Stimulated activated CD4-positive, alpha-beta T cell treated with anti-CD3 and anti-CD28 coated beads, Interleukin-2, amount 100 ng/mL, for 4 hours (primary cell): Measurements from ENCODE around the gene NLGN3.
A peak's percentile ranks its signal among the peaks of the same experiment; 100 is the strongest.

ENCODE experiments used
- DNase-seq: peaks from one replicate; pipeline ENCODE4 v3.0.0-alpha.2; 2020; ENCODE audit warnings: low read depth

NLGN3 gene

GRCh38 chrX:71118032-71118984 is 26.3 kb upstream of the NLGN3 start, which contains the start of gene MED12:
TSS of gene MED12 (plus strand) at chrX:71118596. CDS start at chrX:71118755, 159 bp downstream.
- peak; percentile 63 for DNase-seq

- DNase-seq, result no peak
Measured at GRCh38 chrX:71118985-71119535, 25.6 kb upstream of the NLGN3 start.

DNA sequence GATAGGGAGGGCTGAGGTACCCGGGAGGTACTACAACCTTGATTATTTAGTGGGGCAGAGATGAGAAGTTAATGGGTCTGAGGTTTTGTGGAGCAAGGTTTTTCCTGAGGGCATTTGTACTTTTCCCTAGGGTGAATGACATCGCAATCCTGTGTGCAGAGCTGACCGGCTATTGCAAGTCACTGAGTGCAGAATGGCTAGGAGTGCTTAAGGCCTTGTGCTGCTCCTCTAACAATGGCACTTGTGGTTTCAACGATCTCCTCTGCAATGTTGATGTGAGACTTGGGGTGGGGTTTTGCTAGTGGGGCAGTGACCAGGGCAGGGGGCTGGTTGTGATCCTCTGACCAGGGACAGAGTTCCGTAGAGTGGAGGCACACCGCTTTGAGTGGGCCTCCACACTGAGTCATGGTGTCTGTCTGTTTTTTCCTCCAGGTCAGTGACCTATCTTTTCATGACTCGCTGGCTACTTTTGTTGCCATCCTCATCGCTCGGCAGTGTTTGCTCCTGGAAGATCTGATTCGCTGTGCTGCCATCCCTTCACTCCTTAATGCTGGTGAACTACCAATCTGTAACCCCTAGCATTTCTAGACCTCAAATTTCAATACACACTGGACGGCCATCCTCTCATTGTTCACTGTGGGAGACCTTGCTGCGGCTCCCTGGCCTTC is 16.3 kb upstream of the NLGN3 start:
- DNase-seq, result no peak

DNA sequence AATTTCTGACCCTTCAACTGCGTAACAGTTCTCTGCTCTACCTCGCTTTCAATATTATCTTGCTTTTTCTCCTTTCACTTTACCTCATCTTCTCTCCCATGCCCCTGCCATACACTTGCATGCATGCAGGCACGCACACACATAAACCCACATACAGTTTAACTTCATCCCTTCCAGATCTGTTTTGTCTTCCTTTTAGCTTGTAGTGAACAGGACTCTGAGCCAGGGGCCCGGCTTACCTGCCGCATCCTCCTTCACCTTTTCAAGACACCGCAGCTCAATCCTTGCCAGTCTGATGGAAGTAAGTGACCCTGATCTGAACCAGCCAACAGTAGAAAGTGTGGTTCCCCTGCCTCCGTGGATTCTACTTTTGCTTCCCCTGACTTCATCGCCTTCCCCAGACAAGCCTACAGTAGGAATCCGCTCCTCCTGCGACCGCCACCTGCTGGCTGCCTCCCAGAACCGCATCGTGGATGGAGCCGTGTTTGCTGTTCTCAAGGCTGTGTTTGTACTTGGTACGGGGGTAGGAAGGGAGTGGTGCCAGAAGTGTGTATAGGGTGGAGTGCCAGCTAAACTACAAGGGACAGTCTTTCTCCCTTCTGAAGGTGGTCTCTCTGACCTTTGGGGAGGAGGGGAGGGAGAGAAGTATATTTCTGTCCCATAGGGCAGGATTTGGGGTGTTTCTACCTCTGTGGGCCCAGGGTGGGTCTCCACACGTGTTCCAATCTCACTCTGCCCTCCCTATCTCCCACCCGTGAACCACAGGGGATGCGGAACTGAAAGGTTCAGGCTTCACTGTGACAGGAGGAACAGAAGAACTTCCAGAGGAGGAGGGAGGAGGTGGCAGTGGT is 15.5 kb upstream of the NLGN3 start:
- peak; percentile 64 for DNase-seq

- no peak for DNase-seq
Measured at GRCh38 chrX:71131510-71131909, 13.1 kb upstream of the NLGN3 start.

GRCh38 chrX:71140440-71140839 is 4.2 kb upstream of the NLGN3 start:
- no peak for DNase-seq

- no peak for DNase-seq
Measured at GRCh38 chrX:71143508-71143907, 1.1 kb upstream of the NLGN3 start.

- DNase-seq, result no peak
Measured at GRCh38 chrX:71147496-71148277, 3.0 kb downstream of the NLGN3 start.

DNA sequence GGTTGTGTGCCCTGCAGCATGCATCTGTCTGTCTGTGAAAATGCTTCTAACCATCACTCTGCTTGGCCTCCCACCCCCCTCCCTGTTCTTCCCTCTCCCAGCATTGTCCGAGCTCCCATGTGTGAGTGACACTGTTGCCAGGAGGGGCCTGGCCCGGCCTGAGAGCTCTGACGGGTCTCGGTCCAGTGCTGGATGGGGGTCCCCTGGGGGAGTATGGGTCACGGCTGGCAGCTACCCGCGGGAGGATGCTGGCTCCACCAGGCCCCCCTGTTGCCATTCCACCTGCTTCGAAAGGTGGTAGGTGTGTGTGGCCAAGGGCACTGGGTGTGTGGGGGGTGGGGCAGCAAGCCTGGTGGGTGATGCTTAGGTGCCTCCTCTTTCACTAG is 3.6 kb downstream of the NLGN3 start:
- DNase-seq, result no peak

DNA sequence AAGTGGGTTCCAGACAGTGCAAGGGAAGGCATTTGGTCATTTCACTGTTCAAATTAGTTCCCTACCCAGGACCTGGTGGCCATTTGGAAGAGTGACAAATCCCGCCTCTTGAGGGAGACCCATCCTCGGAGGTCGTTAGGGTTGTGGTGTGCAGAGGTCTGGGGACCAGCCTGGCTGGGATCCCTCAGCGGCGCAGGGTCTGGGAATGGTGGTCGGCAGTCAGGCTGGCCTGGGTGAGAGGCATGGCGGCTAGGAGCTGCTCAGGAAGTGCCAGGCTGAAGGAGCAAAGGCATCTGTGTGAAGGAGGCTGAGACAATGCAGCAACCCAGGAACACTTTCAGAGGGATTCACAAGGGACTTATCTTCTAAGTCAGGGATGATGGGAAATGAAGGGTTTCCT is 6.7 kb downstream of the NLGN3 start:
- DNase-seq, result no peak

DNA sequence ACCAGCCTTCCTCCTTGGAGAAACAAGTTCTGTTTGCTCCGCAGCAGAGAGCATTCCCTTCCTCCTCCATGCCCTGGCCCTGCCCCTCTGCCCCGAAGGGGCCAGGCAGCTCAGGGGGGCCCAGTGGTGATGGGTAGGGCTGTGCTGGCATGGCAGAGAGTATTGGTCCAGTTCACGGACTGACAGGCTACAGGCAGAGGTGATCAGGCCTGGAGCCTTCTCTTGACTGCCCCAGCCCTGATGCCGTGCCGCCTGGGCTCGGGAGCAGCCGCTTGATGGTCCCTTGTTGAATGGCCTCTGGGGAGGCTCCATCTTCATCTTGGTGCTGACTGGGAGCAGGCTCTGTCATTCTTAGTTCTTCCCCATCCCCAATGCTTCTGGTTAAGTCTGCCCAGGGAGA is 9.6 kb downstream of the NLGN3 start:
- no peak for DNase-seq

DNA sequence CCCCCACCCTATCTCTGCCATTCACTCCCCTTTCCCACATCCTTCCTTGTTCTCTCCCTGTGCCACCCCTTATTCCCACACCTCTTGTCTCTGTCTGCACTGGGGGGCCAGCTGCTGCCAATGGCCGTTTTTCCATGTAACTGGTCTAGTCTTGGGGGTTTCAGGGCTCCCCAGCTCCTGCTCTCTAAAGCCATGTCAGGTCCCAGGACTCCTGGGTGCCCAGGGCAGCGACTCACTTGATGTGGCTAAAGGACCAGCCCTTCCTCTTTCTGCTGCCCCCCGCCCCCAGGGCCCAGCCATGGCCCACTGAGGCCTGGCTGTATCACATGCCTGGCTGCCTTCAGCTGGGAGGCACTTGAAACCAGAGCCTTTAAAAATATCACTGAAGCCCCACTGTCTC is 10.0 kb downstream of the NLGN3 start:
- DNase-seq, result no peak

- no peak for DNase-seq
Measured at GRCh38 chrX:71158603-71159002, 14.0 kb downstream of the NLGN3 start.

DNA sequence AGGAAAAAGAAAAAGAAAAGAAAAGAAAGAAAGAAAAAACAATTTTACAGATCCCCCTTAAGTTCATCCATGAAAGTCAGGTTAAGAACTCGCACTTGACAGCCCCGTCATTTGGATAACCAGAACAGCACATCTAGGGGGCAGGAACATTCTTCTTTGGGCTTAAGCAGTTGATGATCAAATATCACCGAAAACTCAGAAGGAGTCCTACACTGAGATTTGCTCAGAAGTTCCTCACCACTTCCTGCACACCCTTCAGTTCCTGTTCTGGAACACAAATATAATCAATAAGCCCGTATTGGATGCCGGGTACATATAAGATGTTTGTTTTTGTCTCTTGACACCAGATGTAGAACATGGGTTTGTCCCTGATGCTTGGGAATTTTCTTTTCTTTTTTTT is 14.7 kb downstream of the NLGN3 start:
- no peak for DNase-seq

DNA sequence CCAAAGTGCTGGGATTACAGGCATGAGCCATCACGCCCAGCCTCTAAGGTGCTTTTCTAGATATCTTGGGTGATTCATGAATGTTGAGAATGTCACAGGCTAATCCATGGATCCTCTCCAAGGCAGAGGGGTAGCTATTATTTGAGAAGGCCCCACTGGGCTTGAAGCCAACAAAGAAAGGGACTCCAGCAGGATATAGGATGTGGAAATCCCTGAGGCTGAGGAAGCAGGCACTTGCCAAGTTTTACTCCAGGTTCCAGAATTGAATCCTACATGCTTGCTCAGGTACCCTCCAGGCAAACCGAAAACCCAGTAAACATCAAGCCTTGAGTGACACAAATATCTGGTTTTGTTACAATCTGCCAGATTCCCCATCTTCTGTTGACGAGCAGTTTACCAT is 15.8 kb downstream of the NLGN3 start:
- DNase-seq, result no peak

GRCh38 chrX:71162981-71163380 is 18.3 kb downstream of the NLGN3 start:
- DNase-seq, result no peak

GRCh38 chrX:71164071-71164470 is 19.4 kb downstream of the NLGN3 start:
- no peak for DNase-seq

DNA sequence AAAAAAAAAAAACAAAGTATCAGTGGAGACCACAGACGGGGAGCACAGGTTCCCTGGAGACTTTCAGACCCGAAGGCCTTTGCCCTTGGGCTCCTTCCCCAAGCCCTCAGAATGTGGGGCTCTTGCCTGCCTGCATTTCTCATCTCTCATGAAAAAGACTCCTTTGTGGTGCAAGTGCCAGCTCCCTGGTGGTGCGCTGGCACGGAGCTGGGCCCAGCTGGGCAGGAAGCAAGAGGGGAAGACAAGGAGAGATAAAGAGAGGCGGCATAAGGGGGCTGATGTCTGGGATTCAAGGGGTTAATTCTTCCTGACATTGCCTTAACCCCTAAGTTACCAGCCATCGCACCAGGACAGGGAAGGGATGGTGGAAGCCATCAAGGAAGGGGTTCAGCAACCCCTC is 21.8 kb downstream of the NLGN3 start:
- no peak for DNase-seq

DNA sequence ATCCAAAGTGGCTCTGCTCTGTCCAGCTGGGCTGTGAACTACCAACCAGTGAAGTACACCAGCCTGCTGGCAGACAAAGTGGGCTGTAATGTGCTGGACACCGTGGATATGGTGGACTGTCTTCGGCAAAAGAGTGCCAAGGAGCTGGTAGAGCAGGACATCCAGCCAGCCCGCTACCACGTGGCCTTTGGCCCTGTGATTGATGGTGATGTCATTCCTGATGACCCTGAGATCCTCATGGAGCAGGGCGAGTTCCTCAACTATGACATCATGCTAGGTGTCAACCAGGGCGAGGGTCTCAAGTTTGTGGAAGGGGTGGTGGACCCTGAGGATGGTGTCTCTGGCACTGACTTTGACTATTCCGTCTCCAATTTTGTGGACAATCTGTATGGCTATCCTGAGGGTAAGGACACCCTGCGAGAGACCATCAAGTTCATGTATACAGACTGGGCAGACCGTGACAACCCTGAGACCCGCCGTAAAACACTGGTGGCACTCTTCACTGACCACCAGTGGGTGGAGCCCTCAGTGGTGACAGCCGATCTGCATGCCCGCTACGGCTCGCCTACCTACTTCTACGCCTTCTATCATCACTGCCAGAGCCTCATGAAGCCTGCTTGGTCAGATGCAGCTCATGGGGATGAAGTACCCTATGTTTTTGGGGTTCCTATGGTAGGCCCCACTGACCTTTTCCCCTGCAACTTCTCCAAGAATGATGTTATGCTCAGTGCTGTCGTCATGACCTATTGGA is 22.6 kb downstream of the NLGN3 start:
- DNase-seq, result no peak

GRCh38 chrX:71168134-71168533 is 23.5 kb downstream of the NLGN3 start:
- DNase-seq, result no peak

DNA sequence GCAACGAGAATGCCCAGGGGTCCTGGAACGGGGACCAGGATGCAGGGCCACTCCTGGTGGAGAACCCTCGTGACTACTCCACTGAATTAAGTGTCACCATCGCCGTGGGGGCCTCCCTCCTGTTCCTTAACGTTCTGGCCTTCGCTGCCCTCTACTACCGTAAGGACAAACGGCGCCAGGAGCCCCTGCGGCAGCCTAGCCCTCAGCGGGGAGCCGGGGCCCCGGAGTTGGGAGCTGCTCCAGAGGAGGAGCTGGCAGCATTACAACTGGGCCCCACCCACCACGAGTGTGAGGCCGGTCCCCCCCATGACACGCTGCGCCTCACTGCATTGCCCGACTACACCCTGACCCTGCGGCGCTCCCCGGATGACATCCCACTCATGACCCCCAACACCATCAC is 24.9 kb downstream of the NLGN3 start:
- DNase-seq, result no peak
